Activated effector memory CD4-positive, alpha-beta T cell treated with Interleukin-2 at 50 U/mL for 16 hours (primary cell): ENCODE results near the gene CRYBB2.
A peak's percentile ranks its signal among the peaks of the same experiment; 100 is the strongest.
"Not testable (repeated sequence)": the region's sequence is repeated elsewhere in the genome, so short reads cannot be mapped to it uniquely, and the experiment has no call there.

ENCODE experiments used
- DNase-seq: peaks from one replicate; pipeline ENCODE4 v3.0.0-alpha.2; 2020

CRYBB2 gene

GRCh38 chr22:25219211-25219689, at the start of gene CRYBB2:
TSS of gene CRYBB2 (plus strand) at chr22:25219639. CDS start at chr22:25221430, 1,791 bp downstream.
- no peak for DNase-seq

- no peak for DNase-seq
These were observed 48.9 kb upstream of the CRYBB2 start for GRCh38 chr22:25170426-25170980.

GRCh38 chr22:25172153-25172552, 47.3 kb upstream of the CRYBB2 start:
- DNase-seq = peak; percentile 9

GRCh38 chr22:25174156-25174887, 45.1 kb upstream of the CRYBB2 start:
- DNase-seq = no peak

- DNase-seq = no peak
These were observed 44.5 kb upstream of the CRYBB2 start for GRCh38 chr22:25174888-25175411.

GRCh38 chr22:25176175-25176574, 43.3 kb upstream of the CRYBB2 start:
- DNase-seq = no peak

- DNase-seq = no peak
These were observed 42.6 kb upstream of the CRYBB2 start for GRCh38 chr22:25176799-25177198.

- DNase-seq = no peak
These were observed 42.2 kb upstream of the CRYBB2 start for GRCh38 chr22:25177226-25177625.

GRCh38 chr22:25177895-25178294, 41.5 kb upstream of the CRYBB2 start:
- no peak for DNase-seq

- not testable (repeated sequence) for DNase-seq
These were observed 41.1 kb upstream of the CRYBB2 start for GRCh38 chr22:25178348-25178747.

GRCh38 chr22:25178869-25179631, 40.4 kb upstream of the CRYBB2 start:
- not testable (repeated sequence) for DNase-seq

- no peak for DNase-seq
These were observed 37.0 kb upstream of the CRYBB2 start for GRCh38 chr22:25182131-25183110.

- DNase-seq = no peak
These were observed 35.4 kb upstream of the CRYBB2 start for GRCh38 chr22:25183949-25184619.

- no peak for DNase-seq
These were observed 33.3 kb upstream of the CRYBB2 start for GRCh38 chr22:25186140-25186539.

GRCh38 chr22:25187469-25187868, 32.0 kb upstream of the CRYBB2 start:
- no peak for DNase-seq

- no peak for DNase-seq
These were observed 27.0 kb upstream of the CRYBB2 start for GRCh38 chr22:25192406-25192805.

GRCh38 chr22:25193130-25193529, 26.3 kb upstream of the CRYBB2 start:
- DNase-seq = no peak

- no peak for DNase-seq
These were observed 25.9 kb upstream of the CRYBB2 start for GRCh38 chr22:25193548-25193947.

GRCh38 chr22:25196326-25196725, 23.1 kb upstream of the CRYBB2 start:
- no peak for DNase-seq

- DNase-seq = no peak
These were observed 22.1 kb upstream of the CRYBB2 start for GRCh38 chr22:25197340-25197739.

- no peak for DNase-seq
These were observed 19.5 kb upstream of the CRYBB2 start, which contains the start of gene CRYBB3 for GRCh38 chr22:25199731-25200520. TSS of gene CRYBB3 (plus strand) at chr22:25199858. CDS start at chr22:25201397, 1,539 bp downstream.
